Measurements from ENCODE around the gene TMEM115.

DNA sequence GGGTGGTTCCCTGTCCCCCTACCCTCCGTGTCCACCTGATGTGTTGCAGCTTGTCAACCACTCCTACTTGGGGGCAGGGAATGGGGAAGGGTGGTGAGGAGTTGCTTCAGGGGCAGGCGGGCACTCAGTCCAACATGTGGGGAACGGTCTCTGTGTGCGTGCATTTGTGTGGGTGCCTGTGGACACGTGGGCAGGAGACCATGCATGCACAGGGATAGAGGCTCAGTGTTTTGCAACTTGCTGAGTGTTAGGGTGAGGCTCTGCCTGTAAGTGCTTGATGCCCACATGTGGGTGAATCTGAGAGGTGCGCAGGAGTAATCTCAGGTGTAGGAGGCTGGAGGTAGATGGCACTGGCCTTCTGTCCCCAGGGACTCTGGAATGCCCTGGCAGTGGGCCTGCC is 24.4 kb upstream of the TMEM115 start:
- TF ChIP-seq, protein P1, sequence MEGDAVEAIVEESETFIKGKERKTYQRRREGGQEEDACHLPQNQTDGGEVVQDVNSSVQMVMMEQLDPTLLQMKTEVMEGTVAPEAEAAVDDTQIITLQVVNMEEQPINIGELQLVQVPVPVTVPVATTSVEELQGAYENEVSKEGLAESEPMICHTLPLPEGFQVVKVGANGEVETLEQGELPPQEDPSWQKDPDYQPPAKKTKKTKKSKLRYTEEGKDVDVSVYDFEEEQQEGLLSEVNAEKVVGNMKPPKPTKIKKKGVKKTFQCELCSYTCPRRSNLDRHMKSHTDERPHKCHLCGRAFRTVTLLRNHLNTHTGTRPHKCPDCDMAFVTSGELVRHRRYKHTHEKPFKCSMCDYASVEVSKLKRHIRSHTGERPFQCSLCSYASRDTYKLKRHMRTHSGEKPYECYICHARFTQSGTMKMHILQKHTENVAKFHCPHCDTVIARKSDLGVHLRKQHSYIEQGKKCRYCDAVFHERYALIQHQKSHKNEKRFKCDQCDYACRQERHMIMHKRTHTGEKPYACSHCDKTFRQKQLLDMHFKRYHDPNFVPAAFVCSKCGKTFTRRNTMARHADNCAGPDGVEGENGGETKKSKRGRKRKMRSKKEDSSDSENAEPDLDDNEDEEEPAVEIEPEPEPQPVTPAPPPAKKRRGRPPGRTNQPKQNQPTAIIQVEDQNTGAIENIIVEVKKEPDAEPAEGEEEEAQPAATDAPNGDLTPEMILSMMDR (IDR thresholded peaks at IDR 0.05): no peak
- TF ChIP-seq POLR2A (IDR thresholded peaks at IDR 0.05): no peak
